HL-60/S4 (cell line): ENCODE data around the gene PPARA.
"Not testable (repeated sequence)": the region's sequence is repeated elsewhere in the genome, so short reads cannot be mapped to it uniquely, and the experiment has no call there.

Experiments used
- in situ Hi-C: fragments of 300-500 bp; cut with MboI; formaldehyde crosslinking; loops from 2 replicates; pipeline ENCODE4 v1.14.3; 2022; ENCODE audit warnings: low sequenced_read_pairs

The PPARA gene

DNA sequence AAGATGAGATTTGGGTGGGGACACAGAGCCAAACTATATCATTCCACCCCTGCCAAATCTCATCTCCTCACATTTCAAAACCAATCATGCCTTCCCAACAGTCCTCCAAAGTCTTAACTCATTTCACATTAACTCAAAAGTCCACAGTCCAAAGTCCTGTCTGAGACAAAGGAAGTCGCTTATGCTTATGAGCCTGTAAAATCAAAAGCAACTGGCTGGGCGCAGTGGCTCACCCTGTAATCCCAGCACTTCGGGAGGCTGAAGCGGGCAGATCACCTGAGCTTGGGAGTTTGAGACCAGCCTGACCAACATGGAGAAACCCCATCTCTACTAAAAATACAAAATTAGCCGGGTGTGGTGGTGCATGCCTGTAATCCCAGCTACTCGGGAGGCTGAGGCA lies 114.2 kb downstream of the PPARA start:
- in situ Hi-C loops, result not testable (repeated sequence)

DNA sequence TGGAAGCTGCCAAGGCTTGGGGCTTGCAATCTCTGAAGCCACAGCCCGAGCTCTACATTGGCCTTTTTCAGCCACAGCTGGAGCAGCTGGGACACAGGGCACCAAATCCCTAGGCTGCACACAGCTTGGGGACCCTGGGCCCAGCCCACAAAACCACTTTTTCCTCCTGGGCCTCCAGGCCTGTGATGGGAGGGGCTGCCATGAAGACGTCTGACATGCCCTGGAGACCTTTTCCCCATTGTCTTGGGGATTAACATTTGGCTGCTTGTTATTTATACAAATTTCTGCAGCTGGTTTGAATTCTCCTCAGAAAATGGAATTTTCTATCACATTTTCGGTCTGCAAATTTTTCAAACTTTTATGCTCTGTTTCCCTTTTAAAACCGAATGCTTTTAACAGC lies 115.3 kb downstream of the PPARA start:
- in situ Hi-C loops, result not testable (repeated sequence)

DNA sequence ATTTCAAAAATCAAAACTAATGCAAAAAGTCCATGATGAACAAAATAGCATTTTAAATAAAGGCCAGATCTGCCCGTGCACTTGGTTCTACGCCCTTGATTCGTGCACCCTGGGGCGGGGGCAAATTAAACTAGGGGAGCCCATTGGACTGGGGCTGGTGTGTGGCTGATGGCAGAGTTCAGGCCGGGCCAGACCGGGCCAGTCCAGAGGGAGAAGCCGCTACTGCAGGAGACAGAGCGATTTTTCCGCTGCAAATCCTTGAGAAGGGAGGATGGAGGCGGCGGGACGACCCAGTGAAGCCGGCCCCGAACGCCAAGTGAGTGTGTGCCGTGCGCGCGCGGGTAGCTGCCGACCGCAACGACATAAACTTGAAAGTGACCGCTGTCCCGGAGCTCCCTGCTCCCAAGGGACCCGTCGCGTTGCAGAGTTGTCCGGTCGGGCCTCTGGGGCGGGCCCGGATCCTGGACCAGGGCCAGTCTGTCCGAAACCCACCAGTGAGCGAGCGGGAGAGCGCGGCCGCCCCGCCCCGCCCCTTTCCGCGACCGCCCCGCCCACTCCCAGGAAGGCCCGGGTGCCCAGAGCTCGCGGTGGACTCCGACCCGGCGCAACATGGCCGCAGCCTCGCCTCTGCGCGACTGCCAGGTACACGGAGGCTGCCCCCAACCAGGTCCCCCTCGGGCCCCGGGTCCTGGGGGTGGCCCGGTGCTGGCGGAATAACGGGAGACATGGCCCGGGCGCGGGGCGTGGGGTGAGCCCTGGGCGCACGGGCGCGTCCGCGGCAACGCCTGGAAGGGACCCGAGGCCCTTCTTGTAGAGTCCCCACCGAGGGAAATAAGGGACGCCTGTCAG lies 117.3 kb downstream of the PPARA start, which contains the start of gene TTC38:
Gene TTC38, plus strand, starts transcription at position 578 of the 849 bp plus-strand sequence. Its CDS starts 32 bp downstream, at position 610.
- in situ Hi-C loops, result no loop called here

DNA sequence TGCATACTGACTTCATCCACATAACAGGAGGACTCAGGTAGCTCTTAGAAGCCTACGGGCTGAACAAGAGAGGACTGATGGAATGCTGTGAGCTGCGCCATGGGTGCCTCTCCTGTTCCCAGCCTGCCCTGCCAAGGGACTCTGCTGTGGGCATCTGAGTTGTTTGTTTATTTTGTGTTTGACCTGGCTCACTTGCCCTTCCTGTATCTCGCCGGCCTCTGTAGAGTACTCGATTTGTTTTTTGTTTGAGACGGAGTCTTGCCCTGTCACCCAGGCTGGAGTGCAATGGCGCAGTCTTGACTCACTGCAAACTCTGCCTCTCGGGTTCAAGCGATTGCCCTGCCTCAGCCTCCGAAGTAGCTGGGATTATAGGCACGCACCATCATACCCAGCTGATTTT lies 119.2 kb downstream of the PPARA start:
- in situ Hi-C loops, result no loop called here

DNA sequence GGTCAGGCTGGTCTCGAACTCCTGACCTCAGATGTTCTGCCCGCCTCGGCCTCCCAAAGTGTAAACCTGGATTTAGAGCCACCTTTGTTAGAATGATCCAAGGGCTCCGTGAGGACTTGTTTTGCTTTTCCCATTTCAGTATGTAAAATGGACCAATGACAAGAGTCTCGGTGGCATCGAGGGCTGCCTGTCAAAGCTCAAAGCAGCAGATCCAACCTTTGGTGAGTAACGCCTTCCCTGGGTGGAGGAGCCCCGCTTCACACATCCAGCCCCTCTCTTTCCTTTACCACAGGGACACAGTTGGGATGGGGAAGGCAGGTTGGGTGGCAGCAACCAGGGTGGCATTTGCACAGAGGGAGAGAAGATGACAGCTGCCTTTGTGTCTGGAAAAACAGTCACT lies 121.9 kb downstream of the PPARA start:
- in situ Hi-C loops, result no loop called here

DNA sequence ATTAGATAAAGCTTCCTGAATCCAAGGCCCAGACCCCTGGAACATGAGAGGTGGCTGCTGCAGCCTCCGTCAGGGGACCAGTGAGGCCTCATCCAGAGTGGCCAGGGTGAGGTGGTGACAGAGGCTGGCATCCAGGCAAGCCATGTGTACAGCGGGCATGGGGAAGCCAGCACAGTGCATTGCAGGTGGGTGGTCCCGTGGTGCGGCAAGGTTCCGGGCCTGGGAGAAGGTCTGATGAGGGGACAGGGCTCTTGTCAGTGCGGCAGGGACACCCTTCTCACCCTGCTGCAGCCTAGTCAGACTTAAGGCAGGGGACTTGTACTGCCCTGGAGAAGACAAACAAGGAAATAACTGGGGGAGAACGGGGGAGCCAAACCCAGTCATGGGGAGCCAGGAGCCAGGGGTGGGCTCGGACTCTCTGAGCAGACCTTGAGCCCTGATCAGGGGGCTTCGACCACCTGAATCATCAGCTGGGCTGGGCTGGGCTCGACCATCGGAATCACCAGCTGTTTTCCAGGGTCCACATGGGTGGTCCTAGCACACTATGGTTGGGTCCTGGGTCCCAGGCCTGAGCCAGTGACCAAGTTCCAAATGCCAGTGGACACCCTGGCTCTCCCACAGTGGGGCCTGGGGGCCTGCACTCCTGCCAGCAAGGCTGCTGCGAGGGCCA lies 122.6 kb downstream of the PPARA start:
- in situ Hi-C loops, result no loop called here

DNA sequence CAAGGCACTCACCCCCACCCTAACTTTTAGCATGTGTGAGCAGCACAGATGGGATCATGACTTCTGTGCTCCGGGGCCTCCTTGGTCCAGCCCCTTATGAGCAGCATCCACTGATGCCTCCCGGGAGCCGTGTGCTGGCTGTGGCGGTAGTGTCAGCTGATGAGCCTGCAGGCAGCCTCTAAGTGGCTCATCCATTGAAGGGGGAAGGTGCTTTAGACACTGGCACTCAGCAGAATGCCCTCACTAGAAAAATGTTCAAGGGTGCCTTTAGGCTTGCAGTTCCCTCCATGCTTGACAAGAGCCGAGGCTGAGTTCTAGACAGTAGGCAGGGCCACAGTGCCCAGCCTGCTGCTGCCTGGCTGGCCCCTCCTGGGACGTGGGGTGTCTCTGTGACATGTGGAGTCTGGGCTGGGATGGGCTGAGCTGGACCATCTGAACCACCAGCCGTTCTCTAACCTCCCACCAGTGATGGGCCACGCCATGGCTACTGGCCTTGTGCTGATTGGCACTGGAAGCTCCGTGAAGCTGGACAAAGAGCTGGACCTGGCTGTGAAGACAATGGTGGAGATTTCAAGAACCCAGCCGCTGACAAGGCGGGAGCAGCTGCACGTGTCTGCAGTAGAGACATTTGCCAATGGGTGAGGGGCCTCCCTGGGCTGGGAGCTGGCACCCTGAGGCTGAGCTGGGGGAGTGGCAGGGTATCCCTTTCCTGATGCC lies 123.3 kb downstream of the PPARA start:
- in situ Hi-C loops, result no loop called here

DNA sequence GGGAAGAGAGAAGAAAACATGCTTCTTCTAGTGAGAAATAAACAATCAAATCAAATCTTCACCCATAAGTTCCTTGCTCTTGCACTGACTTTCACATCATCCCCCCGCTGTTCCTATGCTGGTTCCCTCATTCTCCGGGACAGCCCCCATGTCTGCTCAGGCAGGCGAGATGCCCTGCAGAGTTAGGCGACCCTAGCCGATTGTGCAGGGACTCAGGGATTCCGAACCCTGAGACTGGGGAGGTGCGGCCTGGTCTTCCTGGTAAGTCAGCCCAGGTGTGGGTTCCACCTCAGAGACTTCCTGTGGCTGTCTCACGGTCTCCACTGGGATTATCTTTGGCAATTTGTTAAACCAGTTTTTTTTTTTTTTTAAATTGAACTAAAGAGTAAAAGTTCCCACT lies 124.1 kb downstream of the PPARA start:
- in situ Hi-C loops, result no loop called here

DNA sequence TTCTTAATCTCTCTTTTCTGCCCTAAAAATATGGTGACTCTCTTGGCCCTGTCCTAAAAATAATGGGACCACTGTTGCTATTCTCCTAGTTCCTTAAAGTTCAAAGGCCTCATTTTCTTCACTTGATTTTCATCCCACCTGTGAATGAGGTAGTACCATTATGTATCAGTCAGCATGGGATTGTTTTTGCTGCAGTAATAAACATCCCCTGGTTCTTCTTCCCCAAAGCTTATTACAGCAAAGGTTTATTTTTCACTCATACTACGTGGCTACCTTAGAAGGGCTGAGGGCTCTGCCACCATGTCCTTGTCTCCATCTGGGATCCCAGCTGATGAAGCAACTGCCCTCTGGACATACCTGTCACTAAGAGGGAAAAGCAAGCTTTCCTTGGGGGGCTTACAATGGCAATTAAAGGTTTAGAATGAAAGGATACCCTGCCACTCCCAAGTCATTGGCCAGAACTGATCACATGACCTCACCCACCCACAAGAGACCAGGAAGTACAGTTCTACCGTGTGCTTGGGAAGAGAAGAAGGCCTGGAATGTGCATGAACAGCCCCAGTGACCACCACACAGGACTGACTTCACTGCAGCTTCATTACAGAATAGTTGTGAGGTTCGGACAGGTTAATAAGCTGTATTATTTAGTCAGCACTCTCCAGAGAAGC lies 125.3 kb downstream of the PPARA start:
- in situ Hi-C loops, result no loop called here

DNA sequence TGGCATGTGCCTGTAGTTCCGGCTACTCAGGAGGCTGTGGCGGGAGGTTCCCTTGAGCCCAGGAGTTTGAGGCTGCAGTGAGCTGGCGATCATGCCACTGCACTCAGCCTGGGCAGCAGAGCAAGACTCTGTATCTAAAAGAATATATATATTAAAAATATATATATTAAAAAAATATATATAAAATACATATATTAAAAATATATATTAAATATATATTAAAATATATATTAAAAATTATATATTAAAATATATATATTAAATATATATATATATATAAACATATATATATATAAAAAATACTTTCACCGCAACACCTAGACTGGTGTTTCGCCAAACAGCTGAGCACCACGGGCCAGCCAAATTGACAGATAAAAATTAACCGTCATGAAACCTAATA lies 126.2 kb downstream of the PPARA start:
- in situ Hi-C loops, result no loop called here

DNA sequence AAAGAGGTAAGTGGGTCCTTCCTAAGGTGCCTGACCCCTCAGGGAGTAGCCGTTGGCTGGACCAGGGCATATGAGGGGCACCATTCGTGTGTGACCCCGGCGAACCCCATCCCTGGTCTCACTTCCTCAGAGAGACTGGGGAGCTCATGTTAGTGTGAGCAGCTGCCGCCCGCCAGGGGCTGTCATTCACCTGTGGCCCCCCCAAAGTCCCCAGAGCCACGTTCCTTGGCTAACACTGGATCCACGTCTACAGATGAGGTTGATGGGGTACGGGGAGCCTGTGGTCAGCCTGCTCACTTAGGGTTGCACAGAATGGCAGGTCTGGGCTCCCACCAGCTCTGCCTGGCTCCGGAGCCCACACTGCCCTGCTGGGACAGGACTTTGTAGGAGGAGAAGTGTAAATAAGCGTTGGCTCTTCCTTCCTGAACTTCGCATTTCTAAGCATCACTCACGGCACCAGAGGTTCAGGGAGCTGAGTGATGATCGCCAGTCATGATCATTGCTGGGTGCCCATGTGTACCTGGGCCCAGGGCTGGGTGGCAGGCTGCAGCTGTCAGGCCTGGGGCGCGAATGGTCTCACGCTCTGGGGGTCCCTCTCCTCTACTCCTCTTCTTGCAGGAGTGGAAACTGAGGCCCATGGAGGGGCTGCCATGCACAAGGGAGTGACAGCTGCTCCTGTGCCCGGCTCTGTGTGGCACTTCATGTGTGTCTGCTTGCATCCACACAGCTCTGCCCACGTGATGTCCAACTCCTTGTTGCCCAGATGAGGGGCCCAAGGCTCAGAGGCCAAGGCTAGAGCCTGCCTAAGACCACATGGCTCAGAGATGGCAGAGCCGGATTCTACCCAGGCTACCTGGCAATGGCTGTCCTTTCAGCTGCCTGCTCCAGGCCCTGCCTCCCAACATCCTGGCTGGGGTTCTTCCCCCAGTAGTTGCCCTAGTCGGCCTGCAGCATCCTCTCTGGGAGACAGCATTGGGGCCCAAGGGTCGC lies 128.6 kb downstream of the PPARA start:
- in situ Hi-C loops, result no loop called here

DNA sequence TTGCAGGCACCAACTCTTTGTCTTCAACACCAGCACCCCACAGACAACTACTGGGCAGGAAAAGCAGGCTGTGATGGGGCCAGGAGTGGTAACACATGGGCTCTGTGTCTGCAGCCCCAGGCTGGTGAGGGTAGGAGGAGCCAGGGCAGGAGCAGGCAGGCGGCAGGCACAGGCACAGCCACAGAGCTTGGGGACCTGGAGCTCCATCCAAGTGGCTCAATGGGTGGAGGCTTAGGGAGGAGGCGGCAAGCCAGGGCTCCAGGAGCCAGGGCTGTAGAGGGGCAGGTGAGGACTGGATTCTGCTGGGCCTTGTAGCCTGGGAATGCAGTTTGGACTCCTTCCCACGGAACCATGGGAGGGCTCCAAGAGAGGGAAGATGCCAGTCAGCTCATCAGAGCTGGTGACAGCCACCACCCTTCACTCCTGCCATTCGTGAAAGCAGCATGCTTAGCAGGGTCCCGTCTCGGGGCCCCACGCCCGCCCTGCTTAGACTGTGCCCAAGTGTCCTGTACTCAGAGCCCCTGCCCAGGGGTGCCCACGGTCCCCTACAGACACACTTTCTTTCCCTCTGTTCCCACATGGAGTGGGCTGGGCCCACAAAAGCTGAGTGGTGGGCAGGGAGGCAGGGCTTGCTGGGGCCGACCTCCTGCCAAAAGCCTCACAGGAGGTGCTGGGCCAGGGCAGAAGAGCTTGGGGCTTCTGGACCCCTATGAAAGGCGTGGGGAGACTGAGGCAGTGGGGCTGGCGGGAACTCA lies 129.9 kb downstream of the PPARA start:
- in situ Hi-C loops, result no loop called here

DNA sequence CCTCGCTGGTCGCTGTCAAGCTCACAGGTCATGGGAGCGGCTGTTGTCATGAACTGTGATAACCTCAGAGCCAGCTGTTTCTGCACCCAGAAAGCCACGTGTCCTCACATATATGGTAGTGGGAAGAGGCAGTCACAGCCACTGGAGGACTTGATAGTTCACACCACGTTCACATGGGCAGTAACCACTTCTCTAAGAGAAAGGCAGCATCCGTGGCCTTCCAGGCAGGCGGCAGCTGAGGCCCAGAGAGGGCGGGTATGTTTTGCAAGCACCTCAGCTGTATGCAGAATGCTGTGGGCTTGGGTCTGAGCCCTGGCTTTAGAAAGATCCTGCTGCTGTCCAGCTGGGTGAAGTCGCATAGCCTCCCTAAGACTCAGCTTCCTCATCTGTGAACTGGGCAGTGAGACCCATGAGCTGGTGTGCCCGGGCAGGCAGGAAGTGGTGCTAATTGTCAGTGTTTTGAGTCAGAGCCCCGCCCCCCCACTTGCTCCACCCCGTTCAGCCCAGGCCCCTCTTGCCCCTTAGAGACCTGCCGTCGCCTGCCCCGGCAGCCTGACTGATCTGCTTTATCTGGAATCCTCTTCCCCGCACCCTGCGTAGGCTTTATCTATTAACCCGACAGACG lies 130.8 kb downstream of the PPARA start:
- in situ Hi-C loops, result no loop called here

DNA sequence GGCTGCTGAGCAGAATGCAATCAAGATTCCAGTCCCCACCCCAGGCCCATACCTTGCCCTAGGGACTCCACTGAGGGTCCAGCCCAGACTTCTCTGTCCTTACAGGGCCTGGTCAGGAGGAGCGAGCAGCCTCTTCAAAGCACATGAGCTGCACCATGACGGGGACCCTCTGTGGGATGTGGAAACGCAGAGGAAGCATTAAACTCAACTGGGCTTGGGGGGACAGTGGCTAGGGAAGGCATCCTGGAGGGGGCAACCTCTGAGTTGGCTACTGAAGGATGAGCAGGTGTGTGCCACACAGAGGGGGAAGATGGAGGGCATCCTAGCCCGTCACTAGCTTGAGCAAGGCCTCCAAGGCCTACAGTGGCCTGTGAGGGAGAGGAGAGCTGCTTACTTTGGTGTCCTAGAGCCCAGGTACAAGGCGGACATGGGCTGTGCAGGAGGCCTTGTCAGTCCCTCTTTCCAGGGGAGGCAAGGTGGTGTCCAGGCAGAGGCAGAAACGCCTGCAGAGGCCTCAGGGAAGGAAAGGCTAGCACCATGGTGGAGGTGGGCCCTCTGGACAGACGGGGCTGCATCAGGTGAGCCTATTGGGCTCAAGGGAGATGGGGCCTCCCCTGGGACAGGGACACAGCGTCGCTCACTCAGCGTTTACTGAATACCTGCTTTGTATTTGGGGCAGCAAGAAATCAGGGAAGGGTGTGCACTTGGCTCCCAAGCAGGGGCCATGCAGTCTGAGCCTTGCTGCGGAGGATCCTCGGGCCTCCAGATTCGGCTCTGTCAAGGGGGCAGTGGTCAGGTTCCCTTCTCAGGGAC lies 131.7 kb downstream of the PPARA start:
- in situ Hi-C loops, result no loop called here

DNA sequence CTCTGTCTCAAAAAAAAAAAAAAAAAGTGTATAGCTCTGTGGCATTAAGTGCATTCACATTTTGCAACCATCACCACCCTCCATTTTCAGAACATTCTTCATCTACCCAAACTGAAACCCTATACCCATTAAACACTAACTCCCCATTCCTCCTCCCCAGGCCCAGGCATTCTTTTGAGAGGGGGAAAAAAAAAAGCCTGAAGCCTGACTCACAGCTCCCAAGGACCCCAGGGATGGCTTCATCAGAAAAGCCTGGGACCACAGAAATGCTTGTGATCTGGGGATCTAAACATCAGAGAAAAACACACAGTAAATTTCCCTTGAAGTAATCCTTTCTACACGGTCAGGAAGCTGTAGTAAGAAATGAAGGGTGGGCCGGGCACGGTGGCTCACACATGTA lies 135.7 kb downstream of the PPARA start:
- in situ Hi-C loops, result no loop called here

DNA sequence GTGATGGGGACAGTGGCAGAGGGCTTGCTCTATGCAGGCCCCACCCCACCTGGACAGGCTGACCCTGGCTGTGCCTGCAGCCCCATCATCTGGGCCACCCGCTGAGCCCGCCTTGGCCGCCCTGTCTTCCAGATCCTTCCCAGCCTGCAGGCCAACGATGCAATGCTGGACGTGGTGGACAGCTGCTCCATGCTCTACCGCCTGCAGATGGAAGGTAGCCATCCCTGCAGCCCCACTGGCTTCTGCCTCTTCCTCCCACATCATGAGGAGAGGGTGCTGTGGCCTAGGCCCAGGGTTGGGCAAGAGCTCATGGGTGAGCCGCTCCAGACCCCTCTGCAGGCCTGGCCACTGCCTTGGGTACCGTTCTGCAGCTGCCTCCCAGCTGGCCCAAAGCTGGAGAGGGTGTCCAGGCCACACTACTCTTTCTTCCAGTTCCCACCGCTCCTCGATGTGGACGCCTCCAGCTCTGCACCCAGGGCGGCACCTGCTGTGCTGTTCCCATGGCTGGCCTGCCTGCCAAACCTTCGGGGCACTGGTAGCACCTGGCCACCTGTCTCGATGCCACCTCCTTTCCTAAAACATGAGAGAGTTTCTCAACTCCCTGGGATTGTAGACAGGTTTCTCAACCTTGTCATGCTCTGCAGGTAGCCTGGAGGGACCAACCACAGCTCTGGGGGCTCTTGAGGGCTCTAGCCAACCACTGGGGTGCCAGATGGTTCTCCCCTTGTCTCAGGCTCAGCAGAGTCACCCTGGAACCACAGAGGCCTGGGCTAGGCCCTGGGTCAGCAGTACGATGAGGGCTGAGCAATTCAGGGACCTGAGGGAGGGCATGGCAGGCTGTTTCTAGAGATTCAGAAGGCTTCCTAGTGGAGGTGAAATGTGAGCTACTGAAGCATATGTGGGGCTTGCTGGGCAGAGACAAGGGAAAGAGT lies 136.9 kb downstream of the PPARA start:
- in situ Hi-C loops, result no loop called here
